Adipose tissue (tissue), 3 donors: ENCODE data around the gene TSHZ1. TPM values are rescaled to one million over a fixed set of nuclear protein-coding genes. Genes with fewer than 3 reads are reported as not detected.
"Not testable (repeated sequence)": the region's sequence is repeated elsewhere in the genome, so short reads cannot be mapped to it uniquely, and the experiment has no call there.

ENCODE experiments used
- H3K27ac ChIP-seq: one replicate; pipeline ENCODE4 v1.5.1; 2013; ENCODE audit warnings: low read depth, low read length
- WGBS, 3 donors: extraction: QIAGEN DNeasy Blood & Tissue Kit; methylation state at CpG; one replicate each; pipeline ENCODE4 v1.1.7; 2013; 5-methylcytosine and 5-hydroxymethylcytosine counted together
- polyA plus RNA-seq, 3 donors: library from polyadenylated mRNA; stranded (reverse); fragments of 200-250 nt; gene quantifications; one replicate each; pipeline ENCODE4 v1.2.3, GENCODE V29; 2013
- donor health status: healthy with polysubstance abuse.
- donor health status: Bipolar disorder and iron deficiency.
- donor health status: healthy.

TSHZ1 gene
- polyA plus RNA-seq, 3 donors = 4.8 to 8.6 (median 8.4) TPM

DNA sequence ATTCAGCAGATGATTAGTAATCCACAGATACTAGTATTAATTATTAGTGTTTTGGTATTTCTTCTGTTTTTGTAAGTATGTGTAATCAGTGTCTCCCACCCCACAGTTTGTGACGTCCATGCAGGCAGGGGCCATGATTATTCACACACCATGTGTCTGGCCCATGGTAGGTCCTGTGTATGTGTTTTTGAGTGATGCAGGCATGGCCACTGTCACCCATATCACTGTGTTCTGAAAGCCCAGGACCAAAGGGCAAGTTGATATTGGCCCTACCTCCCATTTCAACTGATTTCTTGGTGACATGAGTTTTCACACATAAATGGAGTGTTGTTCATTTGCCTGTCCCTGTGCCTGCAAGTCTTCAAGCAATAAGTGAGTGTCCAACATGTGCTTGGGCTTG lies 104.0 kb downstream of the TSHZ1 start:
- 85 to 94% (median 92%) methylated on average over 1 of the region's 1 CpG for WGBS, 3 donors

DNA sequence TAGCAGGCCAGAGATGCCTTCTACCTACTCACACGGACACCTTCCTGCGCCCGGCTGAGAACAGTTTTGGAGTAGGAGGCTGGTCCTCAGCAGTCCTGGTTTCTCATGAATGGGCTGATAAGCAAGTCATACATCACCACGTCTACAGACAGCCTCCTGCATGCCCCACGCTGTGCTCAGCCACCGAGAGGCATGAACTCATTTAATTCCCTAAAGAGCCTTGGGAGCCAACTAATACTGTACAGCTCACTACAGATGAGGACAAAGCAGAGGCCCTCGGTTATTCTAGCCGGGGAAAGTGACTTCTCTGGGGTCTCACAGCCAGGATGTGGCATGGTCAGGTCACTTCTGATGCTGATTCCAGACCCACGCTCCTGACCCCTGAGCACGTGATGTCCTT lies 105.6 kb downstream of the TSHZ1 start:
- no peak overlapping the region for H3K27ac ChIP-seq
- 85 to 94% (median 92%) methylated on average over 10 of the region's 10 CpGs for WGBS, 3 donors

More for the DNA sequence above, 104.0 kb downstream of the TSHZ1 start:
- H3K27ac ChIP-seq = no peak overlapping the region

DNA sequence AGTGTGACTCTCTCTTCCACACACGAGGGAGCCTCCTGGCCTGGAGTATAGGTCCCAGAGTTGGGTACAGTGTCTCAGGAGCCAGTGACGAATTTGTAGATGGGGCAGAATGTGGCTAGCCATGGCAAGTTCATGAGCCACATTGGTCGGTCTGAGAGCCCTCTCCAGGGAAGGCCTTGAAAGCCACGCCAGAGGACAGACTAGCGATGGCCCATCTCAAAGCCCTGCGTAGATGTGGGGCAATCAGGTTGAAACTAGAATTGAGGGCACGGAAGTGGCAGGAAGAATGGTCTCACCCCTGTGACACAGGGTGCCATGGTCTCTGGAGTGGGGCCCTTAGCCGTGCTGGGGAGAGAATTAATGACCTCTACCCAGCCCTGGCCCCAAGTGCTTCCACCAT lies 106.2 kb downstream of the TSHZ1 start:
- no peak overlapping the region for H3K27ac ChIP-seq
- 90 to 94% (median 93%) methylated on average over 8 of the region's 8 CpGs for WGBS, 3 donors

DNA sequence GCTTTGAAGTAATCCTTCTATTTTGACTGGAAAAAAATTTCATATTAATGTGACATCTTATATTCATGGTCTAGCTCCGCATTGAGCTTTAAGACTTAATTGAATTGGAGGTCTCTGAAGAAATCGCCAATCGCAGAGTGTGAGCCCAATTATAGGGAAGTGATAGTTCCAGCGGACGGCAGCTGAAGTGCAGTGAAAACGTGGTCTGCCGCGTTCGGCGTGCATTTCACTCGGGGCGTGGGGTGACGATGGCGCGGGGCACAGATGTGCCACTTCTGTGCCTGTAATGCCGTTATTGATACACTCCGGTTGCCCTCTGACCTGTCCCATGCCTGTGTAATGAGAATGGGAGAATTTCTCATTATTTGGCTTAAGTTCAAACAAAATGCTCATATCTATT lies 106.7 kb downstream of the TSHZ1 start:
- H3K27ac ChIP-seq = no peak overlapping the region
- WGBS, 3 donors = 93 to 97% (median 97%) methylated on average over 17 of the region's 17 CpGs

DNA sequence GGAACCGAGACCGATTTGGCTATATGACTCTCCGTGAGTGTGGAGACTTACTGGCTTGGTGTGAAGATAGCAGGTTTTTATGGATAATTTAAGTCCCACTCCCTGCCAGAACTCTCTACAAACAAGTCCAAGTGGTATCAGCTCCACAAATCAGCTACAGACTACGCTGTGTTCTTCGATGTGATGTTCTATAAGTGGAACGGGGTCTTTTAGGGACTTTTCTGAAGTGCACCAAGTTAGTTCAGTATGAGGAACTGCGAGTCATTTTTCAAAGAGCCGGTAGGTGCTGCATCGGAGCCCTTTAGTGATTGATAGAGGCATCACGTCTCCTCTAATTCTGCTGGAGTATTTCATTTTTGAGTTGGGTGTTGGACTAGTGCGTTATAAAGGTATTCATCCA lies 107.1 kb downstream of the TSHZ1 start:
- no peak overlapping the region for H3K27ac ChIP-seq
- 90 to 92% (median 92%) methylated on average over 11 of the region's 11 CpGs for WGBS, 3 donors

DNA sequence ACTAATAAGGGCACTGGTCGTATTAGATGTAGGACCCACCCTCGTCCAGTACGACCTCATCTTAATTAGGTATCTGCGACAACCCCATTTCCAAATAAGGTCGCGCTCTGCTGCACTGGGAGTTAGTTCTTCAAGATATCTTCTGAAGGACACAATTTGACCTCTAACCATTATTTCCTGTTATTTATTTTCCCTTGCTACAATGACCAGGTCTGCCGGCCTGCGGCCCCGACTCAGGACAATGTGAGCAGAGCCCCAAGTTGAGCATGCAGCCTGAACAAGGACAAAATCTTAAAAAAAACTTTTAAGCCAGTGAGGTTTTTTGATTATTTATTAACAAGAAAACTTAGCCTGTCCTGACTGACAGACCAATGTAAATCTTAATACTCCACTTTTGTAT lies 109.3 kb downstream of the TSHZ1 start:
- 82 to 83% (median 83%) methylated on average over 9 of the region's 9 CpGs for WGBS, 3 donors
- no peak overlapping the region for H3K27ac ChIP-seq

DNA sequence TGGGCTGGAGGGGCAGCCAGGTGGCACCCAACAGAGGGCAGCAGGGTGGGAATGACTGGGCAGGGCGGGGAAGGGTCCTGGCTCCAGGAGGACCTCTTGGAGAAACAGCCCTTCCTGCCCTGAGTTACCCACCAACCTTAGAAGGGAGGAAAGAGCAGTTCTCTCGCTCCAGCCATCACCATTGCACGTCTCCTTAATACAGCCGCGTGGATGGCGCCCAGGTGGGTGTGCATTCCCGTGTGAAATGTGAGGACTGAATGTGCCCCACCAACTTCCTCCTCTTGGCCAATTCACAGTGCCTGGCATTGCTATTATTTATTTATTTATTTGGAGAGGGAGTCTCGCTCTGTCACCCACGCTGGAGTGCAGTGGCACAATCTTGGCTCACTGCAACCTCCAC lies 109.9 kb downstream of the TSHZ1 start:
- no peak overlapping the region for H3K27ac ChIP-seq
- 91 to 94% (median 92%) methylated on average over 9 of the region's 9 CpGs for WGBS, 3 donors

DNA sequence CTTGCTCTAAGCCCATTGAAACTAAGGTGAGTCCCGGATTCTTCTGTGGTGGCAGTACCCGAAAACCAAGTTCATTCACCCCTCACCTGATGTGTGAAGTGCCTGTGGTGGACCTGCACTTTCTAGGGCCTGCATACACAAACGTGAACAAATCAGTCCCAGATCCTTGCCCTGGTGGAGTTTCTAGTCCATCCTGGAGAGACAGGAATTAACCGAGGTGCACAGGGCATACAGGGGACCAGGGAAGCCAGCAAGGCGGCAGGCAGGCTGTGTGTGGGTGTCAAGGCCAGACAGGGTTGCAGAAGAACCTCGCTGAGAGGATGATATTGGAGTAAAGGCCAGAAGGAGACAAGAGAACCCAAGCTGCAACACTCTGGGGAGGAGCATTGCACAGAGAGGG lies 110.8 kb downstream of the TSHZ1 start:
- 87 to 94% (median 93%) methylated on average over 6 of the region's 6 CpGs for WGBS, 3 donors

DNA sequence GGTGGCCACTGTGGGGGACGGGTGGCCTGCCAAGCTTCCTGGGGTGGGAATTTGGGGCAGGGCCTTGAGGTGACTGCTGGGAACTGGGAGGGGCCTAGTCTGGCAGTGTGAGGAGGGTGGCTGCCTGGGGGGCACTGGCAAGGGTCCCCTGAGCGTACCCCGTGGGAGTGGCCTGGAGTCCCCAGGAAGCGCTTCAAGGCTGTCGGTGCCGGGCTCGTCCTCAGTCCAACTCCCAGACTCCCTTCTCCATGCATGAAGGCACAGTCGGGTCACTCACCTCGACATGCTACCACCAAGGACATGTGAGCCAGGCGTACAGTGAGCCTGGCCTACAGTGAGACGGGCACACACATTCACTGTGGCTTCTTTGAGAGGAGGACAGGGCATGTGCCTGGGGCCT lies 111.6 kb downstream of the TSHZ1 start:
- 89 to 95% (median 95%) methylated on average over 7 to 11 of the region's 11 CpGs for WGBS, 3 donors
- H3K27ac ChIP-seq = no peak overlapping the region

More for the DNA sequence above, 110.8 kb downstream of the TSHZ1 start:
- H3K27ac ChIP-seq = no peak overlapping the region

DNA sequence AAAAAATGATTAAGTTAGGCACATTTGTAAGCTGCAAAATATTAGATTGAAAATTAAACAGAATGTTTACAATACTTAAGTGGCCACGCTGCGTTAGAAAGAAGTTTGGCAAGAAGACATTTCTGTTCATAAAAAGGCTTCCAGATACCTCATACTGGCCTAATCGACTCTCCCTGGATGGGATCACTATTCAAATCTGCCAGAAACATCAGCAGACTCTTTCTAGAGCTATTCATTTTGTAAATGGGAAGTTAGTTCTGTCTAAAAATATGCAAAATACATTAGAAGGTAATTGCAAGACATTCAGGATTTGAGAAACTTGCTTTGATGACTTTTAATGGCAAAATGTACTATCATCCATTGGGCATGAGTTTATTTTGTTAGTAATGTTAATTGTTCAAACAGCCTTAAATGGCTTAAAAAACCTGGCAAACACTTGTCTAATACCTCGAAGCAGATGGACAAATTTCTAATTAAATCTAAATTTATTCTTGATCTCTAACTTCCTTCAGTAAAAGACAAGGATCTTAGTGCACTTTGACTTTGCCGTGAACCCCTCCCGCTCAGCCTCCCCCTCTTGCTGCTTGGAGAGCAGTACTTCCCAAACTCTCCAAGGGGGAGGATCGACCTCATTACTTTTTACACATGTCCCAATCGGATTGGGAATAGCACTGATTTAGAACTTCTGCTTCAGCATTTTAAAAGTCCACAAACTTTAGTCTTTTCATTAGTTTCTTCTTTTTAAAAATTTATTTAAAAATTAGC lies 113.4 kb downstream of the TSHZ1 start:
- 55 to 64% (median 57%) methylated on average over 8 of the region's 8 CpGs for WGBS, 3 donors
- H3K27ac ChIP-seq = no peak overlapping the region

DNA sequence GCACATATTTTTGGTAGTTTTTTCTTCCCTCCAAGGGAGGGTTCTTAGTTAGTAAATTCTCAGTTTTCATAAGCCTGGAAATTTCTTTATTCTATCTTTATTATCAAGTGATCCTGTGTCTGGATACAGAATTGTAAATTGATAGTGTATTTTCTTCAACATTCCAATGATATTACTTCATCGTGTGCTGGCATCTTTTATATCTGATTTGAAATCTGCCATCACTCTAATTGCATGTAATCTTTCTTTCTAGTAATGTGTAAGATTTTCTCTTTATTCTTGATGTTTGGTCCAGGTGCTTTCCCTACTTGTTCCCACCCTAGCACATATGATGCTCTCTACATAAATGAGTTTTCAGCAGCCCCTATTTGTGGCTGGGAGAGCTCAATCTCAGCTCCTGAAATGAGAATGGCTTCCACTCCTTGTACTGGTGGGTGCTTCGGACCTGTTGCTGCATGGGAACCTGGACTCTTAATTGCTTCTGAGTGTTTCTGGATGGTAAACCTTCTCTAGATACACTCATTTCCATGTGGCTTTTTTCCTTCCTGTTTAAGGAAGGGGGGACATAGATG lies 114.2 kb downstream of the TSHZ1 start:
- H3K27ac ChIP-seq = no peak overlapping the region
- 70 to 84% (median 81%) methylated on average over 2 of the region's 2 CpGs for WGBS, 3 donors

DNA sequence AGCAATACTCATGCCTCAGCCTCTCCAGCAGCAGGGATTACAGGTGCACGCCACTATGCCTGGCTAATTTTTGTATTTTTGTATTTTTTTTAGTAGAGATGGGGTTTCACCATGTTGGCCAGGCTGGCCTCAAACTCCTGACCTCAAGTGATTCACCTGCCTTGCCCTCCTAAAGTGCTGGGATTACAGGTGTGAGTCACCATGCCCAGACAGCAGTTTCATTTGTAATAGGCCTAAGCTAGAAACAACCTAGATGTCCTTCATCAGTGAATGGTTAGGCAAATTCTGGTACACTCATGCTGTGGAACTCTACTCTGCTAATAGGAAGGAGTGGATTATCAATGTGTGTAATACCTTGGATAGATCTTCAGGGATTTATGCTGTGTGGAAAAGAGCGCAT lies 119.2 kb downstream of the TSHZ1 start:
- whole genome bisulfite sequencing, 3 donors = 94 to 98% (median 96%) methylated on average over 2 of the region's 2 CpGs
- not testable (repeated sequence) for H3K27ac ChIP-seq

DNA sequence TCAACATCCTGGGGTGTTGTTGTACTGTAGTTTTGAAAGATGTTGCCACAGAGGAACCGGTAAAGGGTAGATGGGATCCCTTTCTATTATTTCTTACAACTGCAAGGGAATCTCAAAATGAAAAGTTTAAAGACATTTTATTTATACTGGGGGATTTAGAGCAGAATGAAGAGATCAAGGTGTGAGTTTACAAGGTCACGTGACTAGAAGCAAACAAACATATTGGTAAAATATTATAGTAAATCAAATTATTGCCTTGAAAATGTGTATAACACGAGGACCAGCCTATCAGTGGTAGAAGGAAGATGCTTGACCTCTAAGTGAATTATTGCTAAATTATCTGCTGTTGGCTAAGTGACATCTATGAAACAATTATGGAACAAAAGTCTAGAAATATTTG lies 119.7 kb downstream of the TSHZ1 start:
- WGBS, 3 donors = 89 to 92% (median 89%) methylated on average over 3 of the region's 3 CpGs
- no peak overlapping the region for H3K27ac ChIP-seq

DNA sequence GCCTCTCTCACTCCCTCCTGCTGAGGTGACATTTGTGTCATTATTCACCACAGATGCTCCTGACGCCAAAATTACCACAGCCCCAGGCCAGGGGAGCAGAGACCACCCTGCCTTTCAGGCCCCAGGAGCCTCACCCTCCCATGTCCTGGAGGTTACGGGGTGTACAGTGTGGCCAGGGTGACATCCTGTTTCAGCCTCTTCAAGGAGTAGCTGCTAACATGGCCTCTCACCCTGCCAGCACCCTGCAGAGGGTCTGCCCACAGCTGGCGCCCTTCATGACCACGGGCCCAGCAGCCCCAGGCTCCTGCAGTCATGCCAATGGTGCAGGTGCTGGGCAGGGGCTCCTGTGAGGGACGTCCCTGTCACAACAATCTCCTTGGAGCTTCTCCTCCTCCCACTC lies 124.3 kb downstream of the TSHZ1 start:
- 78 to 93% (median 86%) methylated on average over 5 of the region's 5 CpGs for WGBS, 3 donors
- no peak overlapping the region for H3K27ac ChIP-seq

DNA sequence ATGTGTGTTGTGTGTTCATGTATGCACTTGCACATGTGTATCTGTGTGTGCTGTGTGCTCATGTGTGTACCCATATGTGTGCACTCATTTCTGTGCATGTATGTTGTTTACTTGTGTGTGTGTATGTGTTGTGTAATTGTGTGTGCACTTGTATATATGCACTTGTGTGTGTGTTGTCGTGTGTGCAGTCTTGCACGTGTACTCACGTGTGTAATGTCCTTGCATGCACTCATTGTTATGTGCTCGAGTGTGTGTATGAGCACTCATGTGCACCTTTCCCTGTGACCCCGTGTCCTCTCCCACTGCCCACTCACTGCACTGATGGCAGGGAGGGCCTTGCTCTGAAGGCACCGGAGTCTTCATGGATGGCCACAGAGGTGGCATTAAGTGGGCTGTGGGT lies 124.9 kb downstream of the TSHZ1 start:
- whole genome bisulfite sequencing, 3 donors = 90 to 95% (median 95%) methylated on average over 6 of the region's 6 CpGs
- H3K27ac ChIP-seq = no peak overlapping the region

DNA sequence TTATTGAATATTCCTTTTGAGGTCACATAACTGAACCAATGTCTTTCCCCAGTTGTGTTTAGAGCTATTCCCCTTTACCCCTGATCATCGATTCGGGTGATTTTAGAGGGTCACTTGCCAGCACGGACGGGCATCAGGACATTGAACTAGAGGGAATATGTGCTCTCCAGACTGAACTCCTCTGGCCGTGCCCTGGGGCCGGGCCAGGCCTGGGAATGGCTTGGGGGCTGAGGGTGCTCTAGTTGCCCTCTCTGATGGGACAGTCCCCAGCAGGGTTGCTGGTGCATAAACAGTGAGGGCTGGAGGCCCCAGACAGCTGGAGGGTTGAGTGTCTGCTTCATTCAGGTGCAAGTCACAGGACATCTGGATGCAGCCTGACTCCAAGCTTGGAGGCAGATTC lies 126.2 kb downstream of the TSHZ1 start:
- no peak overlapping the region for H3K27ac ChIP-seq
- WGBS, 3 donors = 88 to 98% (median 96%) methylated on average over 6 of the region's 6 CpGs

DNA sequence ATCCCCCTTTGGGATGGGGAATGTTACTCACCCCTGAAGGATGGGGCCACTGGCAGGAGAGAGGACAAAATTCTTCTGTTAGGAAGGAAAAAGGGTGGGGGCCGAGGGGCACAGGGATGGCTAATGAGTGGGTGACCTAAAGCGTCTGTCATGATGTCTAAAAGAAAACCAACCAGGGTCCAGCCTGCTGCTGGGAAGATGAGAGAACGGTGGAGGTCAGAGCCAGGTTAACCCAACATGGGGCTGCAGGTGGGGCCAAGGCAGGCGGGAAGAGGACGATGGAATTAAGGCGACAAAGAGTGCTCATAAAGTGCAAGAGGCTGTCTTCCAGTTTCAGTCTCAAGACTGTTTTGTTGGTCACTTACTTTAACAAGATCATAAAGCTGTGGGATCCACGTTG lies 126.8 kb downstream of the TSHZ1 start:
- WGBS, 3 donors = 91 to 92% (median 91%) methylated on average over 7 of the region's 7 CpGs
- H3K27ac ChIP-seq = no peak overlapping the region

DNA sequence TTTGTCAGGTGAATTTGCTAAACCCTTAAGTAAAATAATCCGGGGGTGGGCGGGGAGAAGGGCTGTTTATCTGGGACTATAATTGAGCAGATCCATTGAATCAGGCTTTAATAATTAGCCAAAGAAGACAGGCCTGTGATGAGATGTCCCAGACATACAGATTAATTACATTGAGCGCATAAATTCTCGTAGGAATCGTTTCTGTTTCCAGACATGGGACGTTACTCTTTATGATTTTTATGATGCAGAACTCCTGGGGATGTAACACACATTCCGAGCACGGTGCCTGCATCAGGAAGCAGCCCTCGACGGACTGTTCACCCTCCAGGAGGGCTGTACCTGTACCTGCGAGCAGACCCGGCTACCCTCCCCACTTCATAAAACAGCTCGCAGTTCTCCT lies 128.0 kb downstream of the TSHZ1 start:
- H3K27ac ChIP-seq = no peak overlapping the region
- WGBS, 3 donors = 57 to 83% (median 79%) methylated on average over 13 of the region's 13 CpGs
